ENCODE data around the gene F10.

The F10 gene

GRCh38 chr13:113195360-113195759 is 72.8 kb downstream of the F10 start:
- no peak for DNase-seq (ENCODE audit: low read depth)

- no peak for DNase-seq (ENCODE audit: low read depth)
Measured at GRCh38 chr13:113196970-113197737, 74.6 kb downstream of the F10 start.

Data from T-helper 22 cell (primary cell).